HG02571 (cell line): ENCODE results near the gene OXLD1.
"Not testable (repeated sequence)": the region's sequence is repeated elsewhere in the genome, so short reads cannot be mapped to it uniquely, and the experiment has no call there.

Experiments used
- ATAC-seq: cut with Tn5 transposase; IDR thresholded peaks from one replicate; pipeline ENCODE4 v1.9.1; 2021; ENCODE audit warnings: mild to moderate bottlenecking, moderate library complexity; ENCODE audit not compliant: unreplicated experiment

Gene OXLD1

DNA sequence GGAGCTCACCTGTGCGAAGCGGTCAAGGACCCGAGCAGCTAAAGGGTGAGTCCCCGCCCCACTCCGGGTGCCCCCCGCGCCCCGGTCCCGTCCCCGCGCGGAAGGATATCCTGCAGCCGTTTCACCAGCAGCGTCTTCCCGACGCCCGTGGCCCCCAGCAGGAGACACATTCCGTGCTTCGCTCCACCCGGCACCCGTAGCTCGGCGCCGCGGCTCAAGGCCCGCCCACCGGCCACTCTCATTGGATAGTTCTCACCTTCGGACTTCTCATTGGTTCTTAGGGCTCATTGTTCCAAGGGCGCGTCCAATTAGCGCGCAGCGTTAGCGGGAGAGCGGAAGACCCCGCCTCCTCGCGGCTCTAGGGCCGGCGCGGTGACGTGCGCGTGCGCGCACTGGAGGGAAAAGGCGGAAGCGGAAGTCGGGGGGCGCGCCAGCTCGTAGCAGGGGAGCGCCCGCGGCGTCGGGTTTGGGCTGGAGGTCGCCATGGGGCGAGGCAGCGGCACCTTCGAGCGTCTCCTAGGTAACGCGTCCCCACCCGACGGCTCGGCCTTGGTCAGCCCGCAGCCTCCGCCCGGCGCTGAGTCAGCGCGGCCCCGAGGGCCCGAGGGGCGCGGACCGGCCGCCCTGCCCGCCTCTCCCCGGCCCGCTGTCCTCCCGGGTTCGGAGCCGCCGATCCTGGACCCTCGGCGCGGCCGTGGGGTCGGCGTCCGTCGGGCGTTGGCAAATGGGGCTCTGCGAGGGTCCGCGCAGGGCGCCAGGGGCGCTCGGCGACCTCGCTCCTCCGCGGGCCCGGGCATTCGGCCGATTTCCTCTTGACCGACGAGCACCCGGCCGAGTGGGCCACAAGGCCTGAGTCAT lies 17.4 kb upstream of the OXLD1 start, which contains the start of the genes ARL16 and HGS:
TSS of gene ARL16 (minus strand) at position 214 of the 858 bp plus-strand sequence. CDS start at position 170, 44 bp downstream.
TSS of gene HGS (plus strand) at position 428 of the 858 bp plus-strand sequence. CDS start at position 484, 56 bp downstream.
- peak; percentile 92 for ATAC-seq

DNA sequence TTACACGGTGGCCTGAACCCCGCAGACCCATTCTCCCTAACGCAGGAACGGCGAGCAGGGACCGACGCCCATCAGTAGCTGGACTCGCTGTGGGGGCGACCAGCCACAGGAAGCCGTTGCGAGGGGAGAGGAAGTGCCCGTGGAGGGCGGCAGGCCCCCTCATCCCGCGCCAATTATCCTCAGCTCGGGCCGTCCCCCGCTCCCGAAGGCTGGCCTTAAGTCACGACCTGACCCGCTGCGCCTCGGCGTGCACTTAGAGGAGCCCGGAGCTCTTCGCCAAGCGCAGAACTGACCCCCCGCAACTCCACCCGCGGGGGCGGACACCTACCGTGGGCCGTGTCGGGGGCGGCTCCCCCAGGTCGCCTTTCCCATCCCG lies 16.8 kb upstream of the OXLD1 start:
- peak; percentile 19 for ATAC-seq

GRCh38 chr17:81682565-81683207 lies 16.3 kb upstream of the OXLD1 start:
- no peak for ATAC-seq

GRCh38 chr17:81681672-81682071 lies 15.3 kb upstream of the OXLD1 start:
- no peak for ATAC-seq

- ATAC-seq, result no peak
Observed at GRCh38 chr17:81680150-81680549, 13.7 kb upstream of the OXLD1 start.

DNA sequence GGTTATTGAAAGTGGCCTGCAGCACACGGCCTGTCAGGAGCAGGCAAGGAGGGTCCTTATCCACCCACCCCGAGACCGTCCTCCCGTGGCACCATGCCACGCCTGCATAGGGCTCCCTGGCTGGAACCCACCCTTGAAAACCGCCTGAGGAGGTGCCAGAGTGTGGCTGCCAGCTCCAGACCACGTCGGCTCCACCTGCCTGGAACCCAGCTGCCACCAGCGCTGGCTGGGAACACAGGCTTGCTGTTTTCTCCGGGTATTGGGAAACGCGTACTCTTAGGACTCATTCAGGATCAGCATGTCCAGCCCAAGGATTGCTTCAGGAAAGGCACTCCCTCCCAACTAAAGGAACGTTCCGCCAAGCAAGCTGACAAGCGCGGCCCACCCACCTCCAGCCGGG lies 10.5 kb upstream of the OXLD1 start:
- no peak for ATAC-seq

- ATAC-seq, result not testable (repeated sequence)
Observed at GRCh38 chr17:81675515-81676221, 9.3 kb upstream of the OXLD1 start.

- ATAC-seq, result no peak
Observed at GRCh38 chr17:81673561-81674258, 7.3 kb upstream of the OXLD1 start.

DNA sequence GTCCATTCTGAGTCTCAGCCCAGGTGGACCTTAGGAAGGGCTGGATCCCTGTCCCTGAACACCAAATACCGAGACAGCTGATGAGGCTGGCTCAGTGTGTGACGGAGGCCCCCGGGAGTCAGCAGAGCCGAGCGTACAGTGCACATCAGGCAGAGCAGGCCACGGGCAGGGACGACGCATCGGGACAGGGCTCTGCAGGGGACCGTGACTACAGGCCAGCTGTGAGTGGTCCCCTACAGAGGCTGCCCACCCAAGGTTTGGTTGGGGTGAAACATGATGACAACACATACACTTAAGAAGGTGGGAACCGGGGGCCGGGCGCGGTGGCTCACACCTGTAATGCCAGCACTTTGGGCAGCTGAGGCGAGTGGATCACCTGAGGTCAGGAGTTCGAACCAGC lies 6.5 kb upstream of the OXLD1 start:
- ATAC-seq, result no peak

- no peak for ATAC-seq
Observed at GRCh38 chr17:81672504-81672903, 6.1 kb upstream of the OXLD1 start.

DNA sequence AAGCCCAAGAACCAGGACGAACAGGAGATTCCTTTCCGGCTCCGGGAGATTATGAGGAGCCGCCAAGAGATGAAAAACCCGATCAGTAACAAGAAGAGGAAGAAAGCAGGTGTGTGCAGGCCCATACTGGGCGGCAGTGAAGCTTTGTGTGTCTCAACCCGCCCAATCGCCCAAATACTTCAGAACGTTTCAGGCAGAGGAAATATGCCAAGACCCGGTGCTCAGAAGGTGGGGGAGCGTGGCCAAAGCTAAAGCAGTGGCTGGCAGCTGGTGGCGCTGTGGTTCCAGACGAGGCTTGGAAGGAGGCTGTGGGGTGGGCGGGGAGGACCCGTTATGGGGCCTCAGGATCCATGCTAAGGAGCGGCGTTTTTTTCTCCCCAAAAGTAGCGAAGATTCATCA lies 1.3 kb upstream of the OXLD1 start:
- no peak for ATAC-seq

DNA sequence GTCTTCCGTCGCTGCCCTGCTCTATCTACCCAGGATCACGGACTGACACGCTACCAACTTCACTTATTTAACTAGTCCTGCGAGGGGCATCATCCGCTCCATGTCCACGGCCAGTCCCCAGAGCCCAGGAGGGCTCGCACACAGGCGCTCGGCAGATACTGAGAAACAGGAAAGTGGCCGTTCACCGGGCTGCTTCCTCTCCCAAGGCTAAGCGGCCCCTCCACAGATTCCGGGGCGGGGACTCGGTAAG lies 388 bp downstream of the OXLD1 start:
- peak; percentile 6 for ATAC-seq

DNA sequence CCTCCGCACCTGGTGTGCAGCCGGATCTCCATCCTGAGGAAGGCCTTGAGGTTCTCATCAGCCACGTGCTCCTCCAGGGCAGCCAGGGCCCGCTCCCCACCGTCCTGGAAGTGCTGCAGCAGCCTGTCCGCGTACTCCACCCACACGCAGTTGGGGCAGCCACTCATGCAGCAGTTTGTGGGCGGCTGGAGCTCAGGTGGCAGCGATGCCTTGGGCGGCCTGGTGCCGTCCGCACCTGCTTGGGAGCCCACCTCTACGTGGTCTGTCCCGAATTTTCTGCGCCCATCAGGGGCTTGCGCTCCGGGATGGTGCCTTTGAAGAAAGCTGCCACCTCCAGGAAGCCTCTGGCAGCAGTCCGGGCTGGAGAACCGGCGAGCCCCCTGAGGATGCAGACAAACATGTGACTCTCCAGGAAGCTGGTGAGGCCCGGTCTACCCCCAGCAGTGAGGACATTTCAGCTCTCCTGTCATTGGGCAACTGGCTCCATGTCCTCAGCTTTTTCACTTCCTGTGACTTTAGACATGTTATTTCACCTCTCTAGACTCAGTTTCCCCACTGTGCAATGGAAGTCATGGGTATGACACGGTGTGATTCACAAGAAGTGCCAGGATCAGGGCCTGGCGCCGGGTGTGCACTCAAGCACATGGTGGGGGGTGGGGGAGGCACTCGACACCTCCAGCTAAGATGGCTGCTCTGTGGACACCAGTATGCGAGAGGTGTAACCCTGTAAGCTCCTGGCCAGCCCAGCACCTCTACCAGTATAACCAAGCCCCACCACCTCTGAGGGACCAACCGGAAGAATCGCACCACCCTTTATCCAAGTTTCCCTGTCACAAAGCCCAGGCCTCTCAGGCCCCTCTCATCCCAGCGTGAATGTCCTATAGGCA lies 957 bp downstream of the OXLD1 start:
- ATAC-seq, result no peak

- no peak for ATAC-seq
Observed at GRCh38 chr17:81664051-81664470, 2.3 kb downstream of the OXLD1 start.

DNA sequence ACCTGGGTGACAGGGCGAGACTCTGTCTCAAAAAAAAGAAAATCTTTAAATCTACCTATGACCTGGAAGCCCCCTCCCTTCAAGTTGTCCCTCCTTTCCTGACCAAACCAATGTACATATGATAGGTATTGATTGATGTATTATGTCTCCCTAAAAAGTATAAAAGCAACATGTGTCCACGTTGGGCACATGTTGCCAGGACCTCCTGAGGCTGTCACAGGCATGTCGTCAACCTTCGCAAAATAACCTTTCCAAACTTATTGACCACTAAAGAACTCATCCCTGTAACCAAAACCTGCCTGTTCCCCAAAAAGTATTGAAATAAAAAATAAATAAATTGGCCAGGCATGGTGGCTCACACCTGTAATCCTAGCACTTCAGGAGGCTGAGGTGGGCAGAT lies 4.4 kb downstream of the OXLD1 start:
- no peak for ATAC-seq

GRCh38 chr17:81660441-81660840 lies 6.0 kb downstream of the OXLD1 start:
- ATAC-seq, result no peak

GRCh38 chr17:81659038-81659437 lies 7.4 kb downstream of the OXLD1 start:
- no peak for ATAC-seq

DNA sequence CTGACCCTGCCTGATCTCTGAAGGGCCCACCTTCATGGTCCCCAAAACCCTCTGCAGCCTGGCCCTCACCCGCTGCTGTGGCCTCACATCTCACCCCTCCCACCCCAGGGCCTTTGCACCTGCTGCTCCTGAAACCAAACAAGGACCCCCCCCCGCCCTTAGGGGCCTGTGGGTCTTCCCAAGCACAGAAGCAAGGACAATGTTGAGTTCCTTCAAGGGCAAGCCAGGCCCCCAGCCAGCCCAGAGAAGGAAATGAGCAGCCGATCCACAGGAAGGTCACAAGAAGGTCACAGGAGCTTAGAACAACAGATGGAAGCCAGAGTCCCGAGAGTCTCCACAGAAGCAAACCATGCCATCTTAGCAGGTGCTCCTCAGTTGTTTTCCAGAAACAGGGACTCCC lies 9.6 kb downstream of the OXLD1 start:
- no peak for ATAC-seq

- ATAC-seq, result no peak
Observed at GRCh38 chr17:81656118-81656743, 10.2 kb downstream of the OXLD1 start, which contains the start of gene PDE6G. TSS of gene PDE6G (minus strand) at chr17:81656542. CDS start at chr17:81653305, 3,237 bp downstream.
